HG03159 (cell line): Measurements from ENCODE around the gene SFXN3.

Source experiments
- ATAC-seq: cut with Tn5 transposase; IDR thresholded peaks from one replicate; pipeline ENCODE4 v1.9.1; 2021; ENCODE audit warnings: mild to moderate bottlenecking, moderate library complexity; ENCODE audit not compliant: unreplicated experiment

Gene SFXN3

GRCh38 chr10:101014966-101015581 lies 16.0 kb upstream of the SFXN3 start:
- ATAC-seq: no peak

GRCh38 chr10:101015582-101015973 lies 15.5 kb upstream of the SFXN3 start:
- no peak for ATAC-seq

- ATAC-seq: no peak
Measured at GRCh38 chr10:101016814-101017213, 14.2 kb upstream of the SFXN3 start.

- no peak for ATAC-seq
Measured at GRCh38 chr10:101018118-101018599, 12.9 kb upstream of the SFXN3 start.

- no peak for ATAC-seq
Measured at GRCh38 chr10:101018600-101019439, 12.2 kb upstream of the SFXN3 start.

- no peak for ATAC-seq
Measured at GRCh38 chr10:101019440-101019703, 11.7 kb upstream of the SFXN3 start.

GRCh38 chr10:101020427-101021075 lies 10.5 kb upstream of the SFXN3 start:
- ATAC-seq: no peak

GRCh38 chr10:101021239-101021638 lies 9.8 kb upstream of the SFXN3 start:
- ATAC-seq: no peak

- no peak for ATAC-seq
Measured at GRCh38 chr10:101021692-101022251, 9.3 kb upstream of the SFXN3 start.

GRCh38 chr10:101022967-101023705 lies 7.9 kb upstream of the SFXN3 start:
- ATAC-seq: no peak

- no peak for ATAC-seq
Measured at GRCh38 chr10:101027106-101027720, 3.8 kb upstream of the SFXN3 start.

GRCh38 chr10:101028446-101029337 lies 2.3 kb upstream of the SFXN3 start:
- no peak for ATAC-seq

GRCh38 chr10:101029520-101030295 lies 1.3 kb upstream of the SFXN3 start:
- no peak for ATAC-seq

GRCh38 chr10:101030496-101031127 lies 422 bp upstream of the SFXN3 start:
- no peak for ATAC-seq

GRCh38 chr10:101031796-101032636 lies 982 bp downstream of the SFXN3 start:
- ATAC-seq: no peak

GRCh38 chr10:101032637-101033224 lies 1.7 kb downstream of the SFXN3 start:
- ATAC-seq: no peak

- no peak for ATAC-seq
Measured at GRCh38 chr10:101033276-101033675, 2.2 kb downstream of the SFXN3 start.
